K562 (cell line): Measurements from ENCODE around the gene EVPL. TPM values are rescaled to one million over a fixed set of nuclear protein-coding genes. Genes with fewer than 3 reads are reported as not detected.

ENCODE experiments used
- ATAC-seq: fragments of 200-7000 bp; cut with Tn5 transposase; 3 replicates; pipeline ENCODE4 v1.9.1; 2020; ENCODE audit warnings: moderate library complexity
- BruUV-seq: library from RNA; stranded (reverse); fragments of 400-500 nt; replicated peaks from 2 replicates; lab custom pipeline; 2021; lab: Mats Ljungman, UMichigan
- CTCF ChIA-PET: fragments of 300-600 bp; formaldehyde crosslinking; extraction: SDS; loops from one replicate; lab custom pipeline; 2021; ENCODE audit warnings: low intra/inter-chr PET ratio; lab: Yijun Ruan, JAX
- POLR2A ChIA-PET: fragments of 300-600, 350-650 bp; sonication (Branson Sonifier 250); formaldehyde crosslinking; extraction: SDS; loops from one replicate; lab custom pipeline; 2021; ENCODE audit warnings: antibody characterized with exemption, inconsistent platforms; lab: Yijun Ruan, JAX
- DNase-seq, 4 experiments: peaks; one replicate each; pipeline versions ENCODE4 v3.0.0 to v3.0.0-alpha.2; 2011 to 2018; ENCODE audit warnings: low spot score in 3 of 4, mixed read lengths in 3 of 4; ENCODE audit errors: extremely low read depth in 1 of 4
- FAIRE-seq: peaks from 2 replicates; lab custom pipeline; 2011; peaks lifted over from hg19 to GRCh38; lab: Jason Lieb, UNC
- H2AFZ ChIP-seq: 2 replicates; pipeline ENCODE4 v1.6.0; 2011; ENCODE audit warnings: low read depth, low read length, control low read depth, inconsistent platforms
- H3K27ac ChIP-seq: fragments of 200-600 bp; 3 replicates; pipeline ENCODE4 v1.8.0; 2011; ENCODE audit warnings: low read depth, mild to moderate bottlenecking, control low read depth, inconsistent platforms, low read length, moderate library complexity, mixed read lengths; ENCODE audit errors: extremely low read depth
- H3K27me3 ChIP-seq, 2 experiments: fragments of 300-600 bp in 1 of 2; 2 replicates in 1 of 2; 3 replicates in 1 of 2; pipeline versions ENCODE4 v1.6.0 to v1.8.0; 2011; ENCODE audit warnings: inconsistent platforms in 2 of 2, low read length in 2 of 2, mild to moderate bottlenecking in 1 of 2, mixed read lengths in 1 of 2, moderate library complexity in 1 of 2; ENCODE audit not compliant: control insufficient read depth in 2 of 2, insufficient read depth in 2 of 2
- H3K36me3 ChIP-seq: fragments of 300-600 bp; 3 replicates; pipeline ENCODE4 v1.8.0; 2011; ENCODE audit warnings: mild to moderate bottlenecking, low read length, inconsistent platforms; ENCODE audit not compliant: control insufficient read depth, insufficient read depth
- H3K4me1 ChIP-seq, 2 experiments: fragments of 200-600 bp in 1 of 2; replicated peaks in 1 of 2; 2 replicates in 1 of 2; 3 replicates in 1 of 2; pipeline versions ENCODE4 v1.5.1 to v1.8.0; 2011; ENCODE audit warnings: inconsistent platforms in 2 of 2, low read length in 2 of 2, mild to moderate bottlenecking in 1 of 2, mixed read lengths in 1 of 2, moderate library complexity in 1 of 2; ENCODE audit not compliant: control insufficient read depth in 2 of 2, insufficient read depth in 2 of 2
- H3K4me2 ChIP-seq: 2 replicates; pipeline ENCODE4 v1.6.1; 2011; ENCODE audit warnings: low read length, control low read depth, inconsistent platforms, mixed read lengths; ENCODE audit not compliant: insufficient read depth
- H3K4me3 ChIP-seq: fragments of 200-600 bp; sonication (generic), shearing (Covaris generic); 2 replicates; pipeline ENCODE4 v1.5.1; 2016; ENCODE audit warnings: control low read depth, inconsistent platforms
- H3K79me2 ChIP-seq: fragments of 200-600 bp; 3 replicates; pipeline ENCODE4 v1.8.0; 2011; ENCODE audit warnings: low read length, inconsistent platforms; ENCODE audit not compliant: control insufficient read depth, insufficient read depth
- H3K9ac ChIP-seq, 2 experiments: 2 replicates each; pipeline versions ENCODE4 v1.6.0 to v1.6.1; 2011; ENCODE audit warnings: low read depth in 2 of 2, low read length in 2 of 2, control low read depth in 1 of 2, inconsistent platforms in 1 of 2, mild to moderate bottlenecking in 1 of 2, mixed read lengths in 1 of 2; ENCODE audit not compliant: insufficient read depth in 1 of 2
- H3K9me1 ChIP-seq: one replicate; pipeline ENCODE4 v1.6.0; 2011; ENCODE audit warnings: inconsistent platforms, mild to moderate bottlenecking, low read length, moderate library complexity; ENCODE audit not compliant: control insufficient read depth, insufficient read depth
- H3K9me3 ChIP-seq: replicated peaks from 2 replicates; pipeline ENCODE4 v1.5.1; 2011; ENCODE audit warnings: low read depth, low read length, inconsistent platforms; ENCODE audit not compliant: control insufficient read depth, insufficient read depth
- H4K20me1 ChIP-seq: replicated peaks from 2 replicates; pipeline ENCODE4 v1.6.1; 2011; ENCODE audit warnings: low read length, inconsistent platforms, mixed read lengths; ENCODE audit not compliant: control insufficient read depth, insufficient read depth
- EHMT2 ChIP-seq: fragments of 450-650 bp; IDR thresholded peaks from 2 replicates; pipeline ENCODE4 v1.6.1; 2018; ENCODE audit warnings: antibody characterized with exemption
- FIP1L1 ChIP-seq: fragments of 200-400 bp; formaldehyde crosslinking; IDR thresholded peaks from 2 replicates; pipeline ENCODE4 v1.6.1; 2018; ENCODE audit warnings: mild to moderate bottlenecking, low read depth, low read length; ENCODE audit not compliant: poor library complexity, severe bottlenecking
- FOSL1 ChIP-seq: fragments of 200-800 bp; sonication (Bioruptor generic); conservative IDR thresholded peaks from 2 replicates; pipeline ENCODE4 v1.6.1; 2016; ENCODE audit warnings: missing genetic modification characterization, missing compliant biosample characterization
- HNRNPUL1 ChIP-seq: fragments of 200-400 bp; formaldehyde crosslinking; IDR thresholded peaks from 2 replicates; pipeline ENCODE4 v1.6.1; 2017; ENCODE audit warnings: low read length
- JUND ChIP-seq, 2 experiments: IDR thresholded peaks; 2 replicates in 1 of 2; 3 replicates in 1 of 2; pipeline ENCODE4 v1.6.1; 2011; ENCODE audit warnings: borderline replicate concordance in 2 of 2, low read depth in 2 of 2, low read length in 2 of 2, improper control_type of control experiment in 1 of 2, missing biosample characterization in 1 of 2, missing genetic modification characterization in 1 of 2, missing genetic modification reagents in 1 of 2
- NFXL1 ChIP-seq: fragments of 450-650 bp; formaldehyde crosslinking; IDR thresholded peaks from 2 replicates; pipeline ENCODE4 v1.4.0; 2021; ENCODE audit warnings: mild to moderate bottlenecking
- POLR3A ChIP-seq: IDR thresholded peaks from 2 replicates; pipeline ENCODE4 v1.6.1; 2011; ENCODE audit warnings: borderline replicate concordance, mild to moderate bottlenecking, moderate library complexity; ENCODE audit not compliant: insufficient read length, insufficient read depth; ENCODE audit errors: extremely low read depth
- ZBTB1 ChIP-seq: sonication (generic); formaldehyde crosslinking; IDR thresholded peaks from 2 replicates; pipeline ENCODE4 v1.8.1; 2023; ENCODE audit warnings: missing genetic modification reagents, low read depth, mild to moderate bottlenecking, borderline replicate concordance
- WGBS: fragments of 100-300 bp; shearing (Covaris generic); methylation state at CpG from one replicate; pipeline ENCODE4 v1.1.6; 2016; ENCODE audit warnings: low coverage, mixed read lengths; ENCODE audit not compliant: insufficient coverage; ENCODE audit errors: missing lambda C conversion rate; 5-methylcytosine and 5-hydroxymethylcytosine counted together
- in situ Hi-C: fragments of 300-500 bp; cut with MboI; formaldehyde crosslinking; loops from 4 replicates; pipeline ENCODE4 v1.15.0; 2018; ENCODE audit warnings: inconsistent platforms, mixed read lengths
- intact Hi-C: fragments of 100-400 bp; cut with micrococcal nuclease; formaldehyde crosslinking; loops from 2 replicates; pipeline ENCODE4 v1.14.2; 2022
- polyA plus RNA-seq, 8 experiments: library from polyadenylated mRNA; depleted of rRNA in 4 of 8; stranded (reverse) in 5 of 8; unstranded in 3 of 8; fragments of >200 nt; fragmentation: Nextera tagmentation in 2 of 8; fragmentation: Illumina TruSeq in 1 of 8; extraction: Ambion mirVana in 2 of 8; extraction: Trizol in 1 of 8; gene quantifications; 2 replicates each; pipeline versions ENCODE4 v1.2.1 to v1.2.3, GENCODE V29; 2011 to 2014; ENCODE audit warnings: inconsistent platforms in 1 of 8, missing spikeins in 1 of 8
- total RNA-seq, 7 experiments: library from RNA; depleted of rRNA in 6 of 7; stranded (reverse); fragments of >200 nt in 6 of 7; fragmentation: Illumina TruSeq in 2 of 7; extraction: Trizol in 2 of 7; gene quantifications; 2 replicates each; pipeline versions ENCODE4 v1.2.1 to v1.2.3, GENCODE V29; 2011 to 2021; ENCODE audit warnings: low replicate concordance in 1 of 7
- TF ChIP-seq, protein P1 (sequence below), 2 experiments: fragments of 450-650 bp; IDR thresholded peaks; 2 replicates each; pipeline ENCODE4 v1.6.1; 2016
- TF ChIP-seq, protein P2 (sequence below): fragments of 450-650 bp; formaldehyde crosslinking; IDR thresholded peaks from 2 replicates; pipeline ENCODE4 v1.4.0; 2020; ENCODE audit warnings: mild to moderate bottlenecking, moderate library complexity

The EVPL gene
- total and polyA plus RNA-seq, 9 of the 15 experiments (the other 6 are each of a cell fraction or from before 2014, with no cell fraction given) = 0.08 to 0.18 (median 0.16) TPM; not detected in 5

DNA sequence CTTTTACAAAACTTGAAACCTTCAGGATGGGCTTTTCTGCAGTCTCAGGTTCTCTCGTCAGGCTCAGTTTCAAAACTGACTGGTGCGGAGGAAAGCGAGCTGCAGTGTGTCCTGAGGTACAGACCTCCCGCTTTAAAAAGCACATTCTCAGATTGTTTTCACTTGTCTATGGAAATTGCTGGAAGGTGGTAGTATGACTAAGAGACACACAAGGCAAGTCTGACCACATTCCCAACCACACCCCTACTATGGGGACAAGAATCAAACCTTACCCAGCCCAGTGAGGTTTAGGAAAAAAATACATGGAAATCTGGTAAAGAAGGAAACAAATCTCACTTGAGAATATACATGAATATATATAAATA is 27.0 kb upstream of the EVPL start:
- intact Hi-C loops = no loop called here
- ChIA-PET CTCF (no interaction called here), POLR2A (interaction anchor here (0.5 to 2.3 kb wide), 8 partner anchors 9 to 233 kb away, joined by 3 to 12 read pairs (median 3); partner anchors contain the start of gene SRP68)
- whole genome bisulfite sequencing = 76% methylated on average over 4 of the region's 4 CpGs
- DNase-seq (no peak), FAIRE-seq (no peak), ATAC-seq (peak; percentile 27; the same call in 1 of the 3 replicates)
- H2AFZ ChIP-seq = no peak overlapping the region
- TF ChIP-seq, protein P1, sequence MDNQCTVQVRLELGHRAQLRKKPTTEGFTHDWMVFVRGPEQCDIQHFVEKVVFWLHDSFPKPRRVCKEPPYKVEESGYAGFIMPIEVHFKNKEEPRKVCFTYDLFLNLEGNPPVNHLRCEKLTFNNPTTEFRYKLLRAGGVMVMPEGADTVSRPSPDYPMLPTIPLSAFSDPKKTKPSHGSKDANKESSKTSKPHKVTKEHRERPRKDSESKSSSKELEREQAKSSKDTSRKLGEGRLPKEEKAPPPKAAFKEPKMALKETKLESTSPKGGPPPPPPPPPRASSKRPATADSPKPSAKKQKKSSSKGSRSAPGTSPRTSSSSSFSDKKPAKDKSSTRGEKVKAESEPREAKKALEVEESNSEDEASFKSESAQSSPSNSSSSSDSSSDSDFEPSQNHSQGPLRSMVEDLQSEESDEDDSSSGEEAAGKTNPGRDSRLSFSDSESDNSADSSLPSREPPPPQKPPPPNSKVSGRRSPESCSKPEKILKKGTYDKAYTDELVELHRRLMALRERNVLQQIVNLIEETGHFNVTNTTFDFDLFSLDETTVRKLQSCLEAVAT (IDR thresholded peaks at IDR 0.05) = 0 out of 4 replicates have a peak, but pooled peaks of 1 of the 2 experiments have one; percentile 2
- TF ChIP-seq FOSL1 (tag) (peak; percentile 88), FIP1L1 (no peak), JUND (IDR thresholded peaks at IDR 0.05; ENCODE audit: borderline replicate concordance, low read depth, low read length) (peak; percentile 64; the same call in 1 of the 2 replicates), JUND (tag; IDR thresholded peaks at IDR 0.05; ENCODE audit: borderline replicate concordance, low read depth, low read length) (no peak), ZBTB1 (no peak), HNRNPUL1 (no peak), NFXL1 (CRISPR knock-in tag) (no peak), POLR3A (no peak), EHMT2 (0 out of 2 replicates have a peak, but pooled peaks have one; percentile 15)
- TF ChIP-seq, protein P2, sequence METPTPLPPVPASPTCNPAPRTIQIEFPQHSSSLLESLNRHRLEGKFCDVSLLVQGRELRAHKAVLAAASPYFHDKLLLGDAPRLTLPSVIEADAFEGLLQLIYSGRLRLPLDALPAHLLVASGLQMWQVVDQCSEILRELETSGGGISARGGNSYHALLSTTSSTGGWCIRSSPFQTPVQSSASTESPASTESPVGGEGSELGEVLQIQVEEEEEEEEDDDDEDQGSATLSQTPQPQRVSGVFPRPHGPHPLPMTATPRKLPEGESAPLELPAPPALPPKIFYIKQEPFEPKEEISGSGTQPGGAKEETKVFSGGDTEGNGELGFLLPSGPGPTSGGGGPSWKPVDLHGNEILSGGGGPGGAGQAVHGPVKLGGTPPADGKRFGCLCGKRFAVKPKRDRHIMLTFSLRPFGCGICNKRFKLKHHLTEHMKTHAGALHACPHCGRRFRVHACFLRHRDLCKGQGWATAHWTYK (CRISPR knock-in tag) = no peak
- H3K36me3 ChIP-seq = peaks cover 83% of the 10 kb centered on the region
- H3K9me3 ChIP-seq = no peaks in the 10 kb centered on the region
- H3K9me1 ChIP-seq = no peaks in the 10 kb centered on the region
- BruUV-seq = no TSS peak
- H3K79me2 ChIP-seq = peaks cover 11% of the 10 kb centered on the region; the same call in 2 of the 3 replicates
- H3K4me2 ChIP-seq = no peak overlapping the region
- H3K27ac ChIP-seq = peak overlapping the region; percentile 71
- H3K4me1 ChIP-seq = peaks cover 5 to 9% of the 10 kb centered on the region in 2 experiments; a peak in 3 of 5 replicates
- H3K4me3 ChIP-seq = no peak overlapping the region
- H4K20me1 ChIP-seq = no peaks in the 10 kb centered on the region
- H3K27me3 ChIP-seq = no peaks in the 10 kb centered on the region
- H3K9ac ChIP-seq = no peak overlapping the region
- in situ Hi-C loops = no loop called here
